ENCODE measurements around the gene KLHL15.
"Not testable (repeated sequence)": the region's sequence is repeated elsewhere in the genome, so short reads cannot be mapped to it uniquely, and the experiment has no call there.

KLHL15 gene, protein sequence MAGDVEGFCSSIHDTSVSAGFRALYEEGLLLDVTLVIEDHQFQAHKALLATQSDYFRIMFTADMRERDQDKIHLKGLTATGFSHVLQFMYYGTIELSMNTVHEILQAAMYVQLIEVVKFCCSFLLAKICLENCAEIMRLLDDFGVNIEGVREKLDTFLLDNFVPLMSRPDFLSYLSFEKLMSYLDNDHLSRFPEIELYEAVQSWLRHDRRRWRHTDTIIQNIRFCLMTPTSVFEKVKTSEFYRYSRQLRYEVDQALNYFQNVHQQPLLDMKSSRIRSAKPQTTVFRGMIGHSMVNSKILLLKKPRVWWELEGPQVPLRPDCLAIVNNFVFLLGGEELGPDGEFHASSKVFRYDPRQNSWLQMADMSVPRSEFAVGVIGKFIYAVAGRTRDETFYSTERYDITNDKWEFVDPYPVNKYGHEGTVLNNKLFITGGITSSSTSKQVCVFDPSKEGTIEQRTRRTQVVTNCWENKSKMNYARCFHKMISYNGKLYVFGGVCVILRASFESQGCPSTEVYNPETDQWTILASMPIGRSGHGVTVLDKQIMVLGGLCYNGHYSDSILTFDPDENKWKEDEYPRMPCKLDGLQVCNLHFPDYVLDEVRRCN

DNA sequence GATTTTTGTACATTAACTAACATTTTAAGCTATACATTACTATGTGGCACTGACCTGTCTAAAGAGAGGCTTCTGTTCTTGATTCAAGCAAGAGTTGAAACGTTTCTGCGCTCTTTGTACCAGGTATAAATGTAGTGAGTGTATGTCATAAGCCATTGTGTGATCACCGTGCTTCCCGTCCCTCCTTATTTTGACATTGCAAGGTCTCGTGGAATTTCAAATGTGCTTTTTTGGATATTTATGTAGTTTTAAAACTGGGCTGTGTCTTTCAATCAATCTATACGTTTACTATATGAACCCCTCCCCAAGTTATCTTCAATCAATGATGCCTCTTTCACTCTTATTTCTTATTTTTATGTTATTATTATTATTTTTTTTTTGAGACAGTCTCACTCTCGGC, at the start of gene KLHL15:
Gene KLHL15, minus strand, starts transcription at position 101 of the 400 bp plus-strand sequence. CDS start 20,493 bp downstream, outside the sequence.
- DNase-seq = no peak

DNA sequence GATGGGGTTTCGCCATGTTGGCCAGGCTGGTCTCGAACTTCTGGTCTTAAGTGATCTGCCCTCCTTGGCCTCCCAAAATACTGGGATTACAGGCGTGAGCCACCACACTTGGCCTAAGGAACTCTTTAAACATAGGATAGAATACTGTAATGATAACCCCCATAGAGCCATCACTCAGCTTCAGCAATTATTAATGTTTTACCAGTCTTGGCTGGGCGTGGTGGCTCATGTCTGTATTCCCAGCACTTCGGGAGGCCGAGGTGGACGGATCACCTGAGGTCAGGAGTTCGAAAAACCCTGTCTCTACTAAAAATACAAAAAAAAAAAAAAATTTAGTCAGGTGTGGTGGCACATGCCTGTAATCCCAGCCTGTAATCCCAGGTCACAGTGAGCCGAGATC, 42.9 kb upstream of the KLHL15 start:
- no peak for DNase-seq

DNA sequence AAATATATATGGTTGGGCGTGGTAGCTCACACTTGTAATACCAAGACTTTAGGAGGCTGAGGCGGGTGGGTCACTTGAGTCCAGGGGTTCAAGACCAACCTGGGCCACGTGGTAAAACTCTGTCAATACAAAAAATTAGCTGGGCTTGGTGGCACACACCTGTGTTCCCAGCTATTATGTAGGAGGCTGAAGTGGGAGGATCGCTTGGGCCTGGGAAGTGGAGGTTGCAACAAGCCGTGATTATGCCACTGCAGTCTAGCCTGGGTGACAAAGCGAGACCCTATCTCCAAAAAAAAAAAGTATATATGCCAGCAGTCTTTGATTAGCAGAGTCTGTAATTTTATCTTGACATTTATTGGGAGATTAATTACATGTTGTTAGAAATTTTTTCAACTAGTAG, 36.5 kb upstream of the KLHL15 start:
- no peak for DNase-seq

DNA sequence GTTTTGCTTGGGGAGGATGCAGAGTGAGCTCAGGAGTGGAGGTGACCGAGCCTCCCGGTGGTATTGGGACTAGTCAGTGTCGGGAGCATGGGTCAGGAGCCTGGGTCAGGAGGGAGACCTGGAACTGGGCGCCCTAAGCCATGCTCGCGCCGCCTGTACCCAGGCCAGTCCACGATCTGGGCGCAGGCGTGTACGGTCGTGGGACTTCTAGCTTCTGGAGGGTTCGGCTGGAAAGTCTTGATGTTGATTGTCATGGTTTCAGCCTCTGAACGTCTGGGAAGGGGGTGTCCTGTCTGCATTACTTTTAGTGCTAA, 28.0 kb upstream of the KLHL15 start:
- DNase-seq = no peak

DNA sequence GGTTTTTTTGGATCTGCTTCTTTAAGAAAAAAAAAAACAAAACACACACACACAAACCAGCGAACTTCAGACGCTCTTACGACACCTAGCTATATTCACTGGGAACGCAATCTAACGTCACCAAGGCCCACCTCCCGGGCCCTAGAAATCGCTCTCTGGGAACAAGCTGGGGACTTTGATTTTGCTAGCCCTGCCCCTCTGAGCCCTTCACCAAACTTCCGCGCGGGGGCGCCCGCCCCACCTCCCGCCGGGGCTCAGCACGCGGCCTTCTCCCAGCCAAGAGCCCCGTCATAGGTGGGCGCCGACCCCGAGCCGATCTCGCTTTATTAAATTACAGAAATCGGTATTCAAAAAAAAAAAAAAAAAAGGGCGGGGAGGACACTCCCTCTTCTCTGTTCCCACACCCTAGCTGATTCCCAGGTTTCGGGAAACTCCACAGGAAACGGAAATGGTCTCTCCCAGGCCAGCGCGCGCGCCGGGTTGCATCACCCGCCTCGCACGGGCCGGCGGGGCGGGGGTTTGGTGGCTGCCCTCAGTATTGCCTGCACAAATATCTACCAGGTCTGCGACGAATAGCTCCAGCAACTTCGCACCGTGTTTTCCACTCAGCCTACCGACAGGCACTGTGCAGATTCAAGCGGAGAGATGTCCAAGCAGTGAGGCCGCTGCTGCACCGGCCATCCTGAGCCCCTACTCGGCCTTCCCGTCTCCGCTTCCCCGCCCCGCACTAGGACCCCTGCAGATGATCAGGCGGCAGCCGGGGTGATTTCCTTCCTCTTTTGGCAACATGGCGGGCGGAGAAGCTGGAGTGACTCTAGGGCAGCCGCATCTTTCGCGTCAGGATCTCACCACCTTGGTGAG, 27.4 kb upstream of the KLHL15 start, which contains the start of gene EIF2S3:
Gene EIF2S3, plus strand, starts transcription at position 775 of the 861 bp plus-strand sequence. Its CDS starts 13 bp downstream, at position 788.
- peak; percentile 78 to 84 for DNase-seq

DNA sequence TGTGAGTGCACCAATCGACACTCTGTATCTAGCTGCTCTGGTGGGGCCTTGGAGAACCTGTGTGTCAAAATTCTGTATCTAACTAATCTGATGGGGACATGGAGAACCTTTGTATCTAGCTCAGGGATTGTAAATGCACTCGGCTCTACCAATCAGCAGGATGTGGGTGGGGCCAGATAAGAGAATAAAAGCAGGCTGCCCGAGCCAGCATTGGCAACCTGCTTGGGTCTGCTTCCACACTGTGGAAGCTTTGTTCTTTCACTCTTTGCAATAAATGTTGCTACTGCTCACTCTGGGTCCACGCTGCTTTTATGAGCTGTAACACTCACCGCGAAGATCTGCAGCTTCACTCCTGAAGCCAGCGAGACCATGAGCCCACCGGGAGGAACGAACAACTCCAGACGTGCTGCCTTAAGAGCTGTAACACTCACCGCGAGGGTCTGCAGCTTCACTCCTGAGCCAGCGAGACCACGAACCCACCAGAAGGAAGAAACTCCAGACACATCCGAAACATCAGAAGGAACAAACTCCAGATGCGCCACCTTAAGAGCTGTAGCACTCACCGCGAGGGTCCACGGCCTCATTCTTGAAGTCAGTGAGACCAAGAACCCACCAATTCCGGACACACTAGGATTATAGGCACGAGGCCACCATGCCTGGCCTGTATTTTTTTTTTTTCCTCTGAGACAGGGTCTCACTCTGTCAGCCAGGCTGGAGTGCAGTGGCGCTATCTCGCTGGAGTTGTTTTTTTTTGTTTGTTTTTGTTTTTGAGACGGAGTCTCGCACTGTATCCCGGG, 23.7 kb upstream of the KLHL15 start:
- DNase-seq = not testable (repeated sequence)

DNA sequence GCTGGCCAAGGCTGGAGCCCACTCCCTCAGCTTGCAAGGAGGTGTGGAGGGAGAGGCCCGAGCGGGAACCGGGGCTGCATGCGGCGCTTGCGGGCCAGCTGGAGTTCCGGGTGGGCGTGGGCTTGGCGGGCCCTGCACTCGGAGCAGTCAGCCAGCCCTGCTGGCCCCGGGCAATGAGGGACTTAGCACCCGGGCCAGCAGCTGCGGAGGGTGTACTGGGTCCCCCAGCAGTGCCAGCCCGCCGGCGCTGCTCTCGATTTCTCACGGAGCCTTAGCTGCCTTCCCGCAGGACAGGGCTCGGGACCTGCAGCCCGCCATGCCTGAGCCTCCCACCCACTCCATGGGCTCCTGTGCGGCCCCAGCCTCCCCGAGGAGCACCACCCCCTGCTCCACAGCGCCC, 22.7 kb upstream of the KLHL15 start:
- DNase-seq = not testable (repeated sequence)

DNA sequence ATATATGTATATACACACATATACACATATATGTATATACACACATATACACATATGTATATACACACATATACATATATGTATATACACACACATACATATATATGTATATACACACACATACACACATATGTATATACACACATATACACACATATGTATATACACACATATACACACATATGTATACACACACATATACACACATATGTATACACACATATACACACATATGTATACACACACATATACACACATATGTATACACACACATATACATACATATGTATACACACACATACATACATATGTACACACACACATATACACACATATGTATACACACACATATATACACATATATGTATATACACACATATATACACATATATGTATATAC, 19.1 kb upstream of the KLHL15 start:
- DNase-seq = not testable (repeated sequence)

DNA sequence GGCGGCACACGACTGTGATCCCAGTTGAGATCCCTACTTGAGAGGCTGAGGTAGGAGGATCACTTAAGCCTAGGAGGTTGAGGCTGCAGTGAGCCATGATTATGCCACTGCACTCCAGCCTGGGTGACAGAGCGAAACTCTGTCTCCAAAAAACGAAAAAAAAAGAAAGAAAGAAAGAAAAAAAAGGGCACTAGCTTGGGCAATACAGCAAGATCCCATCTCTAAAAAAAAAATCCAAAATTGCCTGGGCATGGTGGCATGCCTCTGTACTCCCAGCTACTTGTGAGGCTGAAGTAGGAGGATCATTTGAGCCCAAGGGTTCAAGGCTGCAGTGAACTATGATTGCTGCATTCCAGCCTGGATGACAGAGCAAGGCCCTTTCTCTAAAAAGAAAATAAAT, 10.7 kb upstream of the KLHL15 start:
- no peak for DNase-seq

DNA sequence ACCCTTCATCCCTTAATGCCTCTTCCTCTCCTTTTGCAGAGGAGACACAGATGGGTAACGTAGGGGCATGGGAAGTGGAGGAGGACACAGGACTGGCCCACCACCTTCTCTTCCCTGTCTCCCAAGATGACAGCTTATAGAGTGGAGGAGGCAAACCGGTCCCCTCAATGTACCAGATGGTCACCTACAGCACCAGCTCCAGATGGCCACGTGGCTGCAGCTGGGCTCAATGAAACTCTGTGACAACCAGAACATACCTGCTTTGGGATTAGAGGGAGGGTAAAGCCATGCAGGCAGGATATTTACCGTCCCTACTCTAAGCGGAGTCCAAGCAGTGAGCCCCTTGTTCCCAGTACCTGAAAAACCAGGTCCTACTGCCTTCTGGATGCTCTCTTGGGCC, 7.5 kb upstream of the KLHL15 start:
- DNase-seq = no peak

DNA sequence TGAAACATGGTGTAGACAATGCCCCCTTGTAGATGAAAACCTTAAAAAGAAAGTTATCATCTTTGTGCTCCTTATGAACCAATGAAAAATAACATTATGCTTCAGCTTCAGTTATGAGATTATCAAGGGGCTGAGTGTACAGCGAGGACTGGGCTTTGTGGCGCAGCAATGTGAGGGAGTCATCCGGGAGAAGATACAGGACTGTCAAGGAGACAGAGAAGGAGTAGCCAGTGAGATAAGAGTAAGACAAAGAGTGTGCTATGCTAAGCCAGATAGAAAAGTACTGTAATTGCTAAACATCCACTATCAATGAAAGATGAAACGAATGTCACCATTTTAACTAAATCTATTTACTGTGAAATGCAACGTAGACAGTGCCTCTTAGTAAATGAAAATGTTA, 3.6 kb upstream of the KLHL15 start:
- DNase-seq = no peak

DNA sequence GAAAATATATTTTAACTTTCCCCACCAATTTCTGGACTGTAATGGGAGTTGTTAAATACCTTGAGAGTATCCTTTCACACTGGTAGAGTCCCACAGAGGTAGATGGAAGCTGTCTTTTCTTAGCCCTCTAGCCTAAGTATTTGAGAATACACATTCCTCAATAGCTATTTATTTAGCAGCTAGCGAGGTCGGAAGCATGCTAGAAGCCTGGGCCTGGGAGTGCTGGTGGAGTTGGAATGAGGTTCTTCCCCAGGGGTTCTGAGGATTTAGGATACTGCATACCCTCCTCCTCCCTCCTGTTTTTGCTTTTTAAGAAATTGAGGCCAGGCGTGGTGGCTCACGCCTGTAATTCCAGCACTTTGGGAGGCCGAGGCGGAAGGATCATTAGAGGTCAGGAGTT, 999 bp upstream of the KLHL15 start:
- DNase-seq = no peak

DNA sequence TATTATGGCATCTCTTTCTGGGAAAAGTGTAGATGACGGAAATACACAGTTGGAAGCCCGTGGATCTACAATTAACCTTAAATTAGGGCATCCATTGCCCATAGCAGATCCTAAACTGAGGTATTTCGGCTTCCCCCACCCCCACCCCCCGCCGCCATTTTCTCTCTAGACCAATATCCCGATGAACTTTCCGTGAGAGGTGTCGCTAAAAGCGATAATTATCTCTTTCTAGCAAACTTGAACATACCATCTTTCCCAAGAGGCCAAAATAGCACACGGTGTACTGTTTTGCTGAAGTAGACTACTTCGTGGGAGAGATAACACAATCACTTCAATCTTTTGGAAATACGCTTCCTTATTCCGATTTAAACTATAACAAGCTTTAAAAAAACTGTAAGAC, 554 bp downstream of the KLHL15 start:
- no peak for DNase-seq

DNA sequence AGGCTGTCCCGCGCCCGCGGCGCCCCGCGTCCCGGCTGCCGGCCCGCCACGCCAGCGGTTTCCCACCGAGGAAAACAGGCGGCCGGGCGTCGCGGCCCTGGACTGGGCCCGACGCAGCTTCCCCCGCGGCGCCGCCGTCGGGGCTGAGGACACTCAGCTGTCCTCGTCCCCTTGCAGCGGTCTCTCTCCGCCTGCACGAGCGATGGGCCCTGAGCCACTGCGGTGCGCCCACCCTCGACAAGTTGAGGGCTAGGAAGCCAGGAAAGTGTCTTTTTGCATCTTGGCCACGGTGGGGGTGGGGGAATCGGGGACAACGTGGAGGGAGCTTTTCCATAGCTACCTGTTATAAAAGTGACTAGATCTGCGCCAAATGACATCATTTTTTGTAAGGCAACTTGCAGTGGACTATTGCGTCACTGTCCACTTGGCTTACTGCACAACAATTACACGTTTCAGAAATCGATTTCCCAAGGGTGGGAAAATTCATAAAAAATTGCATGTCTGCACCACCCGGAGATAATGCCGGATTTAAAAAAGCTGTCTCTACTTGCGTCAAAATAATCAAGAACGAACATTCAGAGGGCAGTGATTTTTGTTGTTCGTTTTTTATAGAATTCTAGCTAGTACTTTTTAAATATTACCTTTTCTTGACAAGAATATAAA, 1.1 kb downstream of the KLHL15 start:
- no peak for DNase-seq

DNA sequence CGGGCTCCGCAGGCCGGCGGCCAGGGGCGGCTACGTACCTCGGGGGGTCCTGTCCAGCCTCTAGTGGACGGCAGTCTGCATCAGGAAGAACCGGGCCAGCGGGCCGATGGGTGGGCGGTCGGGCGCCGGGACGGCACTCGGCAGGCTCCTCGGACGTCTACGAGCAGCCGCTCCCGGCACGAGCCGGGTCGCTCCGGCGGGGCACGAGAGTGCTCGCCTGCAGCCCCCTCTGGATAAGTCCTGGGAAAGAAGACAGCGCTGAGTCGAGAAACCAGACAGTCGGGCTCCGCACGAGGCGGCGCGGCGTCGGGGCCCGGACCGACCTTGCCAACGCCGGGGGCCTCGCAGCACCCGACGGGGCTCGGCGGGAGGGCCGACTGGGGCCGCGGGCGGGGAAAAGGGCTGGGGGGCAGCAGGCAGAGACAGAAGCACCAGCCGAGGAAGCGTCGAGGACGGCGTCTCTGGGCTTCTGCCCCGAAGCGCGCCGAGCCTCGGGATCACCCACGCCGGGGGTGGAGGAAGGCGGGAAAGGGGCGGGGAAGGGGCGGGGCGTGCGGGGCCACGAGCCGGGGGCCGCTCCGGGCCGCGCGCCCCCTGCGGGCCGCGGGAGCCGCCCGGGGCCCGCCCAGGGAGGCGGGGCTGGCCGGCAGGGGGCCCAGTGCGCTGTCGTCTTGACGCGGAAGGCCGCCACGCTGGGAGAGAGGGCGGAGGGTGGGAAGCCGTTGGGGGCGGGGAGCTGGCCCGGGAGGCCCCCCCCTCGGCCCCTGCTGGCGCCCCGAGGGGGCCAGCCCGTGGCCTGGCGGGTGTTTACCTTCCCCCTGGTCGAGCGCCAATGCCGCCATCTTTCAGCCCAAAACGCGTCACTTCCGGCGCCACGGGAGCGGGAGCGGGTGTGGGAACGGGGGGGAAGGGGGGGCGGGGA, 1.9 kb downstream of the KLHL15 start:
- peak; percentile 77 to 80 for DNase-seq

DNA sequence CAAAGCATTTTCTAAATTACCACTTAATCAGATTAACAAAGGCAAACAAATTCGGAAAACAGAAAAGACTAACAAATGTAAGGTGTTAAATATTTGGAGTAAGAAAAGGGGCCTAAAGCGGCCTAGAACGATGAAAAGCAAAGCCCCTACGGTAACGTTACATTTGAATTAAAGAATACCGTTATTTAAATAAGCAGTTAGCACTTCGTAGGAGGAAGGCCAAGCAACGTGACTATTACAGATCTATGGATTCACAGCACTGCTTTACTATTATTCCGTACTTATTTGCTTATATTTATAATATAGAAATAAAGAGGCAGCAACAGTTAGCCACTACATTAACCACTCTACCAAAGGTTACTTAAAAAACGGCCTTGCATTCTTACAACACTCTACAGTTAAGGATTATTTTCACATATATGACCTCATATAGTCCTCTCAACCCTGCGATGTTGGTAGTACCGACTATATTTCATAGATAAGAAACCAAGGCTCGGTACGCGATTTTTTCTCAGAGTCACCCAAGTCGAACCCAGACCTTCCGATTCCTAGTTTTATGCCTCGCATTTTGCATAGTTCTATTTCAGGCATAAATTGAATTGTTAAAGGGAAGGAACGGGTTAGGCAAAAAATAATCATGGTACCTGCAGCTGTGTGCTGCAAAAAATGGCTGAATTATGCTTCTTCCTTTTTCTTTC, 2.9 kb downstream of the KLHL15 start:
- no peak for DNase-seq

DNA sequence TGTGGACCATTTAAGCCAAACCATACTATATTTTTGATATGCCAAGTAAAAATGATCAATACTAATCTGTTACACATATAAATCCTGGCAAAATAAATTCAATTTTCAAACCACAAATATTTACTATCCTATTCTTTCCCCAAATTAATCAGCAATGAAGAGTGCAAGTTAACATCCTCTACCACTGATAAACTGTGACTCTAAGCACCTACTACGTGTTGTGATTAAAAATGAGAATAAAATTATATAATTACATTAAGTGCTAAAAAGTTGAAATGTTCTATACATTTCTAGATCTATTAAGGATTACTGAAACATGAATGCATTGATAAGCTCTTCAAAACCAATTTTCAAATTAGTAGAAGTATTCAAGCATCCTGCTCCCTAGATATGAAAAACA, 3.4 kb downstream of the KLHL15 start:
- DNase-seq = no peak

DNA sequence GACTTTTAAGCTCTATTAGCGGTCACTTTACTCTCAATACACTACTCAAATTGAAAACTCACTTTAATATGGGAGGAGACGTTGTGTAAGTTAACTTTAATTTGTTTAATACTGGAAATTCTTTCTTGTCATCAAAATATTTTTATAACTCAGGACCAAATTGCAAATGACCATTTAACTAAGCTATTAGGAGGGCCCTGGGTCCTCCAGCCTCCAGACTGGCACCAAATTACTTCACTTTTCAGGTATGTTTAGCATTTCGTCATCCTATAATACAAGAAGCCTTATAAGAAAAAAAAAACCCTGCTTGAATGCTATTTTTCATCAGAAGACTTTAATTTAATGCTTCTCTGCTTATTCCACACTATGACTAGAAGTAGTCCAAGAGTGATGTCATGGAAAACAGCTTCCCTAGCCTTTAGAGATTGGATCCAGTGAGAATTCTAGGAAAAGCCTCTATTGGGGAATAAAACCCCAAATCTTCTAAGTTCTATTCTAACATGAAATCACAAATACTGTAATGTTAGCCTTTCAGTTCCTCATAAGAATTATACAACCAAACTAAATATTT, 6.6 kb downstream of the KLHL15 start:
- DNase-seq = no peak

DNA sequence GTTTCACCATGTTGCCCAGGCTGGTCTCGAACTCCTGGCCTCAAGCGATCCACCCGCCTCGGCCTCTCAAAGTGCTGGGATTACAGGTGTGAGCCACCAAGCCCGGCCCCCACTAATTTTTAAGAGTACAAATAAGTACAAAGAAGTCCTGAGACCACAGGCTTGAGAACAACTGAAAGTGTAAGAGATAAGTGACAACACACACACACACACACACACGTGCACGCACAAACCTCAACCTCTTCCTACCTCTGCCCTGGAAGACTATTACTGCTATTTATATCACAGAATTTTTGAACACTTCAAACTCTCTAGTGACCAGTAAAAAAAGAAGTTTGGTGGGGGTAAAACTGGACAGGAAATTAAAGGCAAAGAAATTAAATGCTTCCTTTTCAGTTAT, 7.5 kb downstream of the KLHL15 start:
- DNase-seq = no peak

DNA sequence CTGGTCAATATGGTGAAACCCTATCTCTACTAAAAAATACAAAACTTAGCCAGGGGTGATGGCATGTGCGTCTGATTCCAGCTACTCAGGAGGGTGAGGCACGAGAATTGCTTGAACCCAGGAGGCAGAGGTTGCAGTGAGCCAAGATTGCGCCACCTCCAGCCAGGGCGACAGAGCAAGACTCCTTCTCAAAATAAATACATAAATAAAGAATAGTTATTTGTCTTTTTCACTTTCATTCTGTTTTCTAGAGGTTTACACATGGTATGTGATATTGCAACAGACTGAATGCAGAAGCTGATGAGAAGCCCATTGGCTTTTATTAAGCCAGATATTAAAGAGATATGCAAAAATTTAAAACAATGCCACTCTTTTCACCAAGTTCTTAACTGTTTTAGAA, 8.2 kb downstream of the KLHL15 start:
- DNase-seq = no peak
